Activated B cell treated with CpG ODN at 0.5 μM for 24 hours (primary cell): ENCODE results near the gene ATP12A. TPM values are rescaled to one million over a fixed set of nuclear protein-coding genes. Genes with fewer than 3 reads are reported as not detected.

Experiments
- ATAC-seq: fragments of 200-7000 bp; cut with Tn5 transposase; one replicate; pipeline ENCODE4 v1.10.0; 2021; ENCODE audit warnings: low read depth, mild to moderate bottlenecking, moderate library complexity
- CTCF ChIA-PET: fragments of 350-600 bp; sonication (Branson Sonifier 250); formaldehyde crosslinking; loops from one replicate; lab custom pipeline; 2021; ENCODE audit warnings: antibody characterized with exemption; lab: Charles Lee
- POLR2A ChIA-PET: fragments of 350-600 bp; sonication (Branson Sonifier 250); formaldehyde crosslinking; loops from one replicate; lab custom pipeline; 2021; ENCODE audit warnings: antibody characterized with exemption; lab: Charles Lee
- DNase-seq: peaks from one replicate; pipeline ENCODE4 v3.0.0; 2022
- H3K27ac Mint-ChIP-seq: one replicate; pipeline ENCODE4 v1.8.0; 2020; ENCODE audit warnings: mixed read lengths
- H3K27me3 Mint-ChIP-seq: one replicate; pipeline ENCODE4 v1.8.0; 2021; ENCODE audit warnings: mixed read lengths
- H3K36me3 Mint-ChIP-seq: one replicate; pipeline ENCODE4 v1.8.0; 2021; ENCODE audit warnings: low read depth, mixed read lengths
- H3K4me1 Mint-ChIP-seq: one replicate; pipeline ENCODE4 v1.8.0; 2021; ENCODE audit warnings: mixed read lengths
- H3K4me3 Mint-ChIP-seq: one replicate; pipeline ENCODE4 v1.8.0; 2020; ENCODE audit warnings: mild to moderate bottlenecking, mixed read lengths
- H3K9me3 Mint-ChIP-seq: one replicate; pipeline ENCODE4 v1.8.0; 2020; ENCODE audit warnings: mixed read lengths
- CTCF ChIP-seq: fragments of 200-600 bp; IDR thresholded peaks from one replicate; pipeline ENCODE4 v1.8.0; 2022; ENCODE audit warnings: antibody characterized with exemption, mild to moderate bottlenecking
- intact Hi-C: fragments of 100-400 bp; cut with micrococcal nuclease; formaldehyde crosslinking; loops from one replicate; pipeline ENCODE4 v1.15.1; 2024
- total RNA-seq: library from RNA; stranded (reverse); gene quantifications from 2 replicates; pipeline ENCODE4 v1.2.3, GENCODE V29; 2022

ATP12A gene
- total RNA-seq, 1 donor from 2014 or later = not detected

DNA sequence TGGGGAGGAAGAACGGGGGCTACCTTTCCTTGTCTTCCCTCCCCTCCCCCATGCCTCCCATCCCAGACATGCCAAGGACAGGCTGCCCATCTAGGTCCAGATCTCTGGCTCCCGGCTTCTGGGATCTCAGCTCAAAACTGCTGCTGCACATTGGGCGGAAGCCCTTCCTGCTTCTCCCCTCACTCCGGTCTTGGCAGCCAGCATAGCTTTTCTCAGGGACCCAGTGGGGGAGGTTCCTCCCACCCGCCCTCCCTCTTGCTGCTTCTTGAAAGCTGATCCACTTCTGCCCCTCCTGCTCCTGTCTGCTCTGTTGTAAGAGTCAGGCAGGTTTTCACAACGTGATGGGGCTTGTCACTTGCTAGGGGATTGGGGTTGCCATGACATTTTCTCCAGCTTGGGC, 62.1 kb downstream of the ATP12A start:
- H3K27ac Mint-ChIP-seq = no peak overlapping the region
- H3K36me3 Mint-ChIP-seq = no peaks in the 10 kb centered on the region
- no peak for DNase-seq
- H3K4me1 Mint-ChIP-seq = peaks cover 13% of the 10 kb centered on the region
- intact Hi-C loops = no loop called here
- H3K27me3 Mint-ChIP-seq = peaks cover 24% of the 10 kb centered on the region
- CTCF ChIA-PET = no interaction called here
- TF ChIP-seq CTCF = no peak
- POLR2A ChIA-PET = no interaction called here
- no peak for ATAC-seq
- no peaks in the 10 kb centered on the region for H3K9me3 Mint-ChIP-seq
- H3K4me3 Mint-ChIP-seq = no peak overlapping the region

DNA sequence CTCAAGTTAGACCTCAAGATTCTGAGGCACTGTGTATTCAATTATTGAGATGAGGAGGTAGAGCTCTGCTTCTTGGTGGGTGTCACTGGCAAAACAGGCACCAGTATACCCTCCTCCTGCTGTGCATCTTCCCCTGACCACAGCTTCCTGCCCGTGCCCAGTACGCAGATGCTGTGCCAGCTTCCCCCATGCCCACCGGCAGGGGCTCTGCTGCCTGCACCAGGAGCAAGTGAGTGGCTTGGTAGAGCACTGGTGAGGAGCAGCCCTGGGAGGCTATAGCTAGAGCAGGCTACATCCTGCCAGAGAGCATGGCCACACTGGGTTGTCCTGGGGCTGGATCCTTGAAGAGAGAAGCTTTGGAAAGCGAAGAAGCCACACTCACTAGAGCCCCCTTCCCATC, 62.8 kb downstream of the ATP12A start:
- CTCF ChIA-PET = no interaction called here
- no peaks in the 10 kb centered on the region for H3K36me3 Mint-ChIP-seq
- H3K4me3 Mint-ChIP-seq = no peak overlapping the region
- TF ChIP-seq CTCF = no peak
- no peaks in the 10 kb centered on the region for H3K9me3 Mint-ChIP-seq
- peaks cover 17% of the 10 kb centered on the region for H3K4me1 Mint-ChIP-seq
- POLR2A ChIA-PET = no interaction called here
- no peak overlapping the region for H3K27ac Mint-ChIP-seq
- DNase-seq = no peak
- ATAC-seq = no peak
- intact Hi-C loops = no loop called here
- H3K27me3 Mint-ChIP-seq = peaks cover 27% of the 10 kb centered on the region

DNA sequence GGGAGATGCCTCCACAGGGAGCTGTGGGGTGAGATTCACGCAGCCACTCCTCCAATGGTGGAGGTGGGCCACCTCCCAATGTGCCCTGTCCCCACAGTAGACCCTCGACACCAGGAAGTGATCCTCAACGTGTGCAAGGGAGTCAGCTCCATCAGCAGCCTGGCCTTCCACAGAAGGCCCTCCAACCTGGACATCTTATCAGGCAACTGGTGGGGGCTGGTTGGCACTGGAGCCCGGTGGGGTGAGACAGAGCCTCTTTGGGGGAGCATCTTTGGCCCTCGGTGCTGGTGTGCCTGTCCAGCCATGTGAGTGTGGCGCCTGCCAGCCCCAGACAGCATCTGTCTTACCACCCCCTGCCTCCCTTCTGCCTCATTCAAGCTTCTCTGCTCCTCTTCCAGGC, 64.0 kb downstream of the ATP12A start:
- Mint-ChIP-seq H3K4me3 (no peak overlapping the region), H3K27me3 (peaks cover 33% of the 10 kb centered on the region), H3K27ac (no peak overlapping the region), H3K4me1 (peaks cover 18% of the 10 kb centered on the region), H3K9me3 (no peaks in the 10 kb centered on the region), H3K36me3 (no peaks in the 10 kb centered on the region)
- no peak for TF ChIP-seq CTCF
- CTCF ChIA-PET = no interaction called here
- DNase-seq (no peak), ATAC-seq (no peak)
- POLR2A ChIA-PET = no interaction called here
- intact Hi-C loops = no loop called here

DNA sequence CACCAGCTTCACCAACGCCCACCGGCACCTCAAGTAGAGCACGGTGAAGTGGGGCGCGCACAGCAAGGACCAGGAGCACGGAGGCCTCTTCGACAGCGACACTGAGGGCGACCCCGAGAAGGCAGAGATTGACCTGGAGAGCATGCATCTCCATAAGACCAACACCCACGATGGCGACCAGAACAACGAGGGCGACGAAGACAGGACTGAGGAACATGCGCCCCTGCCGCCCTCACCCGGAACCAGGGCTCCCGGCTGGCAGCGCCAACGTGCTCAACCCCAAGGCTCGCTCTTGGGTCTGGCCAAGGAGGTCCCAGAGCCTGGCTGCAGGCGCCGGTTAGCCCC, 65.3 kb downstream of the ATP12A start:
- intact Hi-C loops = no loop called here
- peaks cover 18% of the 10 kb centered on the region for H3K4me1 Mint-ChIP-seq
- CTCF ChIA-PET = no interaction called here
- TF ChIP-seq CTCF = no peak
- no peak overlapping the region for H3K27ac Mint-ChIP-seq
- POLR2A ChIA-PET = no interaction called here
- no peaks in the 10 kb centered on the region for H3K9me3 Mint-ChIP-seq
- no peak overlapping the region for H3K4me3 Mint-ChIP-seq
- peaks cover 36% of the 10 kb centered on the region for H3K27me3 Mint-ChIP-seq
- ATAC-seq = no peak
- H3K36me3 Mint-ChIP-seq = no peaks in the 10 kb centered on the region
- no peak for DNase-seq

DNA sequence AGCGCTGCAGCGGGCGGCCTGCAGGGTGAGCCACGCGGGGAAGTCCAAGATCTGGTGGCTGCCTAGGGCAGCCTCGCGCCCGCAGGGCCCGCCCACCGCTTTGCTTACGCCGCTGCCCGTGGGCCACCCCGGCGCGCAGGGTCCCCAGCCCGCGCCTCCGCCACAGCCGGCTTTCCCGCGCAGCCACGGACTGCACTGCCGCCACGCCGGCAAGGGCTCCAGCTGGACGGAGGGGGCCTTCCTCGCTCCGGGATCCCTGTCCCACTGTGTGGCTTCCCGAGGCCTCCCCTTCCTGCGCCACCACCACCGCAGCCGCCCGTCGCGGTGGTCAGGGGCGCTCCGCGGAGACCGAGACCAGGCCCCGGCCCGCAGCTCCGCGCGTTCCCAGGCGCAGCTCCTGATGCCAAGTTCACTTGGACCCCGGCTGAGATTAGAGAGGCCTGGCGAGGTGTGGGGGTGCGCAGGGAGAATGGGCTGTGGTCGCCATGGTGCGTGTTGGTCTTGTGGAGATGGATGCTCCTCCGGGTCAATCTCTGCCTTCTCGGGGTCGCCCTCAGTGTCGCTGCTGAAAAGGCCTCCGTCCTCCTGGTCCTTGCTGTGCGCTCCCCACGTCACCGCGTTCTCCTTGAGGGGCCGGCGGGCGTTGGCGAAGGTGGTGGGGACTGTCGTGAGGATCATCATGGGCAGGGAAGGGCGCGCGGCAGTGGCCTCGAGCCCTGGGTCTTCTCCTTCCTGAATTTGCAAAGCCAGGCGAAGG, 65.8 kb downstream of the ATP12A start:
- intact Hi-C loops = no loop called here
- Mint-ChIP-seq H3K27ac (no peak overlapping the region), H3K4me3 (no peak overlapping the region), H3K9me3 (no peaks in the 10 kb centered on the region), H3K27me3 (peaks cover 36% of the 10 kb centered on the region), H3K36me3 (no peaks in the 10 kb centered on the region), H3K4me1 (peaks cover 18% of the 10 kb centered on the region)
- no peak for TF ChIP-seq CTCF
- DNase-seq = no peak
- no peak for ATAC-seq
- CTCF ChIA-PET = no interaction called here
- POLR2A ChIA-PET = no interaction called here
